Thoracic aorta (tissue), 2 donors: Measurements from ENCODE around the gene ALKAL2. TPM values are rescaled to one million over a fixed set of nuclear protein-coding genes. Genes with fewer than 3 reads are reported as not detected.

ENCODE experiments used
- ATAC-seq: fragments of 150-250 bp; one replicate; pipeline ENCODE4 v1.8.0; 2017; ENCODE audit warnings: low read depth; ENCODE audit not compliant: insufficient number of reproducible peaks, low FRiP score
- DNase-seq: peaks from one replicate; pipeline ENCODE4 v3.0.0-alpha.2; 2020; ENCODE audit warnings: low spot score
- H3K27ac ChIP-seq, 2 donors: fragments of 200-600 bp; sonication (generic); 1 replicate in 1 of 2; 2 replicates in 1 of 2; pipeline ENCODE4 v1.5.1; 2016; ENCODE audit warnings: mild to moderate bottlenecking in 2 of 2, moderate library complexity in 2 of 2
- H3K27me3 ChIP-seq: fragments of 200-600 bp; sonication (generic); replicated peaks from 2 replicates; pipeline ENCODE4 v1.6.0; 2016; ENCODE audit warnings: mild to moderate bottlenecking; ENCODE audit not compliant: insufficient read depth
- H3K36me3 ChIP-seq: fragments of 200-600 bp; sonication (generic); one replicate; pipeline ENCODE4 v1.5.1; 2016
- H3K4me1 ChIP-seq, 2 donors: fragments of 200-600 bp; sonication (generic); 1 replicate in 1 of 2; 2 replicates in 1 of 2; pipeline versions ENCODE4 v1.5.1 to v1.6.0; 2016; ENCODE audit warnings: low read depth in 2 of 2, mild to moderate bottlenecking in 1 of 2; ENCODE audit not compliant: control insufficient read depth in 1 of 2
- H3K4me3 ChIP-seq: fragments of 200-600 bp; sonication (generic); 2 replicates; pipeline ENCODE4 v1.5.1; 2016; ENCODE audit warnings: mild to moderate bottlenecking
- H3K9me3 ChIP-seq: fragments of 200-600 bp; sonication (generic); 2 replicates; pipeline ENCODE4 v1.5.1; 2016
- total RNA-seq, 2 donors: library from RNA; depleted of rRNA; stranded (reverse); fragments of >200 nt; gene quantifications; one replicate each; pipeline versions ENCODE4 v1.1.0 to v1.2.3, GENCODE V29; 2016
- TF ChIP-seq, protein P1 (sequence below): fragments of 200-600 bp; sonication (generic); IDR thresholded peaks from one replicate; pipeline ENCODE4 v1.5.1; 2019; ENCODE audit warnings: antibody characterized with exemption

The ALKAL2 gene
- total RNA-seq, 2 donors from 2014 or later = 11.3 to 12.7 TPM

DNA sequence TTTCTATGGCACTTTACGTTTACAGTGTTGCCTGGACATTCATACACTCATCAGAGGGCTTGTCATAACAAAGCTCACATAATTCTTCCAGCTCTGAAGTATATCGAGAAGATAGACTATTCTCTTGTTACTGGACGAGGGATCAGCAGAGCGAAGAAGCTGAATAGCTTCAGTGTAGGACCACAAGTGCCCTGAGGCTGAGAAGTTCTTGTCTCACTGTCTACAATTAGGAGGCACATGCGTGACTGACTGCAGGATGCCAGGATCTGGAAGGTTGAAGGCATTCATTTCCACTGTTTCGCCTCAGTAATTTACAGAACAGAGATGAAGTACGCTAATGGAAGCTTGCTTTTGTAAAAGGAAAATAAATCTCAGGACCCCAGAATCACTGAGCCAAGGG, 33.6 kb downstream of the ALKAL2 start:
- DNase-seq = no peak

DNA sequence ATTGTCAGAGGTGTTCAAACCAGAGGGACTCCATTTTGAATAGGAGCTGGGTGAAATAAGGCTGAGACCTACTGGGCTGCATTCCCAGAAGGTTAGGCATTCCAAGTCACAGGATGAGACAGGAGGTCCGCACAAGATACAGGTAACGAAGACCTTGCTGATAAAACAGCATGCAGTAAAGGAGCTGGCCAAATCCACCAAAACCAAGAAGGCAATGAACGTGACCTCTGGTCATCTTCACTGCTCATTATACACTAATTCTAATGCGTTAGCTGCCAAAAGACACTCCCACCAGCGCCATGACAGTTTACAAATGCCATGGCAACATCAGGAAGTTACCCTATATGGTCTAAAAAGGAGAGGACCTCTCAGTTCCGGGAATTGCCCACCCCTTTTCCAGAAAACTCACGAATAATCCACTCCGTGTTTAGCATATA, 34.7 kb downstream of the ALKAL2 start:
- H3K27ac ChIP-seq = no peak overlapping the region
- H3K9me3 ChIP-seq = peaks cover 4% of the 10 kb centered on the region
- DNase-seq (no peak), ATAC-seq (no peak)
- H3K4me1 ChIP-seq = no peaks in the 10 kb centered on the region
- H3K27me3 ChIP-seq = no peaks in the 10 kb centered on the region
- peaks cover 9% of the 10 kb centered on the region for H3K36me3 ChIP-seq
- H3K4me3 ChIP-seq = no peak overlapping the region
- TF ChIP-seq, protein P1, sequence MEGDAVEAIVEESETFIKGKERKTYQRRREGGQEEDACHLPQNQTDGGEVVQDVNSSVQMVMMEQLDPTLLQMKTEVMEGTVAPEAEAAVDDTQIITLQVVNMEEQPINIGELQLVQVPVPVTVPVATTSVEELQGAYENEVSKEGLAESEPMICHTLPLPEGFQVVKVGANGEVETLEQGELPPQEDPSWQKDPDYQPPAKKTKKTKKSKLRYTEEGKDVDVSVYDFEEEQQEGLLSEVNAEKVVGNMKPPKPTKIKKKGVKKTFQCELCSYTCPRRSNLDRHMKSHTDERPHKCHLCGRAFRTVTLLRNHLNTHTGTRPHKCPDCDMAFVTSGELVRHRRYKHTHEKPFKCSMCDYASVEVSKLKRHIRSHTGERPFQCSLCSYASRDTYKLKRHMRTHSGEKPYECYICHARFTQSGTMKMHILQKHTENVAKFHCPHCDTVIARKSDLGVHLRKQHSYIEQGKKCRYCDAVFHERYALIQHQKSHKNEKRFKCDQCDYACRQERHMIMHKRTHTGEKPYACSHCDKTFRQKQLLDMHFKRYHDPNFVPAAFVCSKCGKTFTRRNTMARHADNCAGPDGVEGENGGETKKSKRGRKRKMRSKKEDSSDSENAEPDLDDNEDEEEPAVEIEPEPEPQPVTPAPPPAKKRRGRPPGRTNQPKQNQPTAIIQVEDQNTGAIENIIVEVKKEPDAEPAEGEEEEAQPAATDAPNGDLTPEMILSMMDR = no peak

More for the DNA sequence above, 33.6 kb downstream of the ALKAL2 start:
- H3K4me3 ChIP-seq = no peak overlapping the region
- no peaks in the 10 kb centered on the region for H3K4me1 ChIP-seq
- no peaks in the 10 kb centered on the region for H3K27me3 ChIP-seq
- peaks cover 8% of the 10 kb centered on the region for H3K36me3 ChIP-seq
- TF ChIP-seq, protein P1 = no peak
- no peak for ATAC-seq
- H3K9me3 ChIP-seq = peaks cover 9% of the 10 kb centered on the region
- no peak overlapping the region for H3K27ac ChIP-seq

DNA sequence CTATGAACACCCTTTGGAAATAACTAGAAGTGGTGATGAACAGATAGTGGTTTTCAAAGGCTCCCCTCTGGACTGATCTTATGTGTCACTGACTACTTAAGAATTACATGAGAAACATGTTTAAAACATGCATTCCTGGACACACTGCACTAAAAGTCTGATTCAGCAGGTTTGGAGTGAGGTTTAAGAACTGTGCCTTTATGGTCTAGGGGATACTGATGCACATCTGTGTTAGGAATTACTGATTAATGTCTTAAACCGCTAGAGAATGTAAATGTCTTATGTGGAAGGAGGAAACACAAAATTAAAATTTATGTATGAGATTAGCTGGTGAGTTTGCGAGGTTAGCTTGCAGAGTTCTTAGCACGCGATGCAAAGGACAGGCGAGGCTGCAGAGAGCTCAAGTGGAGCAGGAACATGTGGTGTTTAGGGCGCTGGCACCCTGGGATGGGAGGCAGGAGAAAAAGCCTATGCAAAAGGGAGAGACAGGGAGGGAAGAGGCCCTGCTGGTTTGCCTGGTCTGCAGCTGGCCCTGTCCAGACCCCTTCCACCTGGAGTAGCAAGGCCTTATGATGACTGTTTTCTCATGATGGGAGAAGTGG, 35.8 kb downstream of the ALKAL2 start:
- Histone ChIP-seq H3K9me3 (no peaks in the 10 kb centered on the region), H3K4me3 (no peak overlapping the region), H3K4me1 (no peaks in the 10 kb centered on the region), H3K27me3 (no peaks in the 10 kb centered on the region), H3K36me3 (peaks cover 12% of the 10 kb centered on the region), H3K27ac (no peak overlapping the region)
- TF ChIP-seq, protein P1 = no peak
- ATAC-seq (no peak), DNase-seq (no peak)

DNA sequence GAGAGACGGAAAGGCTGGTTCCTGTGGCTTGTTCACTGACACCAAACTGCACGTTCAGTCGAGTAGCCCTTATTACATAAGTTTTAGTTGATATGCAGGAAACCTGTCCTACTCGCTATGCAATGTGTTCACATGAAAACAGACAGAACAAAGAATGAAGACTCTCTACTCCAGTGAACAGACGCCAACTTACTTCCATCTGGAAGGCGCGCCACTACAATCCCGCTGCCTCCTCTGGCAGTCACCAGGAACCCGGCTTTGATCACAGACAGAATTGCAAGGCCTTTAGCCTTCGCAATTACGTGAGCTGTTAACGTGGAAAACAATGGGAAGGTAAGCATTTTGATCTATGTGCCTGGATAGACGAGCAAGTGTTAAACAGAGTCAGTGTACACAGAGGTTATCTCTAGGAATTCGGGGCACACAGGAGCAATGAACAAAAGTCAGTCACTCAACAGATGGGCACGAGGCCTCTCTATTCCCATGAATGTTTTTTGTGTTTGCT, 38.3 kb downstream of the ALKAL2 start:
- peaks cover 22% of the 10 kb centered on the region for H3K36me3 ChIP-seq
- TF ChIP-seq, protein P1 = no peak

DNA sequence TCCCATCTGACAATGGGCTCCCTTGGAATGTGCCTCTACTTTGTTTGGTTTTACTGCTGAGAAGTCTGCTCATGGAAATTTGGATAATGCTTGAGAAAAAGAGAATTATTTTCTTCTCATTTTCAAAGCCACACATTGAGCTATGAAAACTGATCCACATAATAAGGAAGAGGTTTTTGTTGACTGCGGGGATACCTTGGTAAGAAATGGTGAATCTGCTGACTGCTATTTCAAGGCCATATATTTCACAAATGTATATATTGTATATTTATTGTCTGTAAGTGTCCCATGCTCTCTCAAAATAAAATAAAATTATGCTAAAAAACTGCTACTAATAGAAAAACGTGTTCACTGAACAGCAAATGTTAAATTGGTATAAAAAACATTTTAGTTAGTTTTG, 39.2 kb downstream of the ALKAL2 start:
- TF ChIP-seq, protein P1 = no peak
- H3K36me3 ChIP-seq = peaks cover 23% of the 10 kb centered on the region
- no peak for DNase-seq

More for the DNA sequence above, 38.3 kb downstream of the ALKAL2 start:
- ATAC-seq = no peak
- H3K9me3 ChIP-seq = no peaks in the 10 kb centered on the region
- no peak overlapping the region for H3K27ac ChIP-seq
- H3K4me3 ChIP-seq = no peak overlapping the region
- H3K4me1 ChIP-seq = peaks cover 0 to 5% of the 10 kb centered on the region in 2 donors
- DNase-seq = no peak
- H3K27me3 ChIP-seq = no peaks in the 10 kb centered on the region

More for the DNA sequence above, 39.2 kb downstream of the ALKAL2 start:
- Histone ChIP-seq H3K9me3 (no peaks in the 10 kb centered on the region), H3K27ac (no peak overlapping the region), H3K4me3 (no peak overlapping the region), H3K27me3 (no peaks in the 10 kb centered on the region), H3K4me1 (peaks cover 0 to 5% of the 10 kb centered on the region in 2 donors)
- ATAC-seq = no peak
